ENCODE measurements around the gene SERPINA5.

- TF ChIP-seq ISL1 (CRISPR knock-in tag; IDR thresholded peaks at IDR 0.05) (no peak), RARB (CRISPR knock-in tag; IDR thresholded peaks at IDR 0.05) (no peak), CSDC2 (CRISPR knock-in tag; IDR thresholded peaks at IDR 0.05) (no peak), SNAI2 (CRISPR knock-in tag; IDR thresholded peaks at IDR 0.05) (no peak), TSHZ2 (CRISPR knock-in tag; IDR thresholded peaks at IDR 0.05) (no peak)
- TF ChIP-seq, protein P1, sequence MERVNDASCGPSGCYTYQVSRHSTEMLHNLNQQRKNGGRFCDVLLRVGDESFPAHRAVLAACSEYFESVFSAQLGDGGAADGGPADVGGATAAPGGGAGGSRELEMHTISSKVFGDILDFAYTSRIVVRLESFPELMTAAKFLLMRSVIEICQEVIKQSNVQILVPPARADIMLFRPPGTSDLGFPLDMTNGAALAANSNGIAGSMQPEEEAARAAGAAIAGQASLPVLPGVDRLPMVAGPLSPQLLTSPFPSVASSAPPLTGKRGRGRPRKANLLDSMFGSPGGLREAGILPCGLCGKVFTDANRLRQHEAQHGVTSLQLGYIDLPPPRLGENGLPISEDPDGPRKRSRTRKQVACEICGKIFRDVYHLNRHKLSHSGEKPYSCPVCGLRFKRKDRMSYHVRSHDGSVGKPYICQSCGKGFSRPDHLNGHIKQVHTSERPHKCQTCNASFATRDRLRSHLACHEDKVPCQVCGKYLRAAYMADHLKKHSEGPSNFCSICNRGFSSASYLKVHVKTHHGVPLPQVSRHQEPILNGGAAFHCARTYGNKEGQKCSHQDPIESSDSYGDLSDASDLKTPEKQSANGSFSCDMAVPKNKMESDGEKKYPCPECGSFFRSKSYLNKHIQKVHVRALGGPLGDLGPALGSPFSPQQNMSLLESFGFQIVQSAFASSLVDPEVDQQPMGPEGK (CRISPR knock-in tag; IDR thresholded peaks at IDR 0.05; ENCODE audit: borderline replicate concordance), result no peak
- TF ChIP-seq, protein P2, sequence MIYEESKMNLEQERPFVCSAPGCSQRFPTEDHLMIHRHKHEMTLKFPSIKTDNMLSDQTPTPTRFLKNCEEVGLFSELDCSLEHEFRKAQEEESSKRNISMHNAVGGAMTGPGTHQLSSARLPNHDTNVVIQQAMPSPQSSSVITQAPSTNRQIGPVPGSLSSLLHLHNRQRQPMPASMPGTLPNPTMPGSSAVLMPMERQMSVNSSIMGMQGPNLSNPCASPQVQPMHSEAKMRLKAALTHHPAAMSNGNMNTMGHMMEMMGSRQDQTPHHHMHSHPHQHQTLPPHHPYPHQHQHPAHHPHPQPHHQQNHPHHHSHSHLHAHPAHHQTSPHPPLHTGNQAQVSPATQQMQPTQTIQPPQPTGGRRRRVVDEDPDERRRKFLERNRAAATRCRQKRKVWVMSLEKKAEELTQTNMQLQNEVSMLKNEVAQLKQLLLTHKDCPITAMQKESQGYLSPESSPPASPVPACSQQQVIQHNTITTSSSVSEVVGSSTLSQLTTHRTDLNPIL (CRISPR knock-in tag; IDR thresholded peaks at IDR 0.05; ENCODE audit: low read depth), result no peak
Observed at GRCh38 chr14:94562941-94563883, 18.0 kb upstream of the SERPINA5 start.
